GM23248 (cell line): ENCODE data around the gene ME2.

Source experiments
- EZH2 ChIP-seq: fragments of 200-600 bp; sonication (generic); IDR thresholded peaks from 2 replicates; pipeline ENCODE4 v1.6.1; 2018; ENCODE audit warnings: antibody characterized with exemption, mild to moderate bottlenecking; ENCODE audit not compliant: insufficient read depth, poor library complexity, severe bottlenecking
- EZH2phosphoT487 ChIP-seq: fragments of 200-600 bp; sonication (generic); IDR thresholded peaks from 2 replicates; pipeline ENCODE4 v1.6.1; 2018; ENCODE audit warnings: antibody characterized with exemption, moderate library complexity, mild to moderate bottlenecking, low read depth; ENCODE audit not compliant: insufficient read depth

- TF ChIP-seq EZH2phosphoT487 (no peak), EZH2 (no peak)
Observed at GRCh38 chr18:50832754-50833153, 46.2 kb upstream of the ME2 start.
